ENCODE data around the gene ZZZ3.
A peak's percentile ranks its signal among the peaks of the same experiment; 100 is the strongest.
"Not testable (repeated sequence)": the region's sequence is repeated elsewhere in the genome, so short reads cannot be mapped to it uniquely, and the experiment has no call there.

ZZZ3 gene

GRCh38 chr1:77668924-77669449, 13.5 kb downstream of the ZZZ3 start:
- DNase-seq: no peak

GRCh38 chr1:77664939-77665516, 17.4 kb downstream of the ZZZ3 start:
- no peak for DNase-seq

DNA sequence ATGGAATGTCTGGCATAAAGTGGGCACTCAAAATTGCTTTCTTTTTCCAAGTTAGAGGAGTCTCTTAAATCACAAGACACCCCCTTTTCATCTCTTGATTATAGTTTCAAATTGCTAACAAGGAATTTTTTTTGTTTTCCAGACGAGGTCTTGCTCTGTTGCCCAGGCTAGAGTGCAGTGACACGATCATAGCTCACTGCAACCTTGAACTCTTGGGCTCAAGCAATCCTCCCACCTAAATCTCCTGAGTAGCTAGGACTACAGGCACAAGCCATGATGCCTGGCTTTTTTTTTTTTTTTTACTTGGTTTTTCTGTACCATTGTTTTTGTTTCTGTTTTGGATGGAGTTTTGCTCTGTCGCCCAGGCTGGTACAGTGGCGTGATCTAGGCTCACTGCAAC, 20.8 kb downstream of the ZZZ3 start:
- no peak for DNase-seq

GRCh38 chr1:77659879-77660593, 22.4 kb downstream of the ZZZ3 start:
- DNase-seq: no peak

DNA sequence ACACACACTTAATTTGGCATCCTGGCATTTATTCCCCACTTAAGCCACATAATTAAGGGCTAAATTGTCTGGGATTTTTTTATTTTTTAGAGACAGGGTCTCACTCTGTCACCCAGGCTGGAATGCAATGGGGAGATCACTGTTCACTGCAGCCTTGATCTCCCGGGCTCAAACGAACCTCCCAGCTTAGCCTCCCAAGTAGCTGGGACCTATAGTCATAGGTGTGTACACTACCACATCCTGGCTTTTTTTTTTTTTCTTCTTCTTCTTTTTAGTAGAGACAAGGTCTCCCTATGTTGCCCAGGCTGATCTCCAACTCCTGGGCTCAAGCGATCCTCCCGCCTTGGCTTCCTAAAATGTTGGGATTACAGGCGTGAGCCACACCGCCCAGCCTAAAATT, 24.2 kb downstream of the ZZZ3 start:
- no peak for DNase-seq

DNA sequence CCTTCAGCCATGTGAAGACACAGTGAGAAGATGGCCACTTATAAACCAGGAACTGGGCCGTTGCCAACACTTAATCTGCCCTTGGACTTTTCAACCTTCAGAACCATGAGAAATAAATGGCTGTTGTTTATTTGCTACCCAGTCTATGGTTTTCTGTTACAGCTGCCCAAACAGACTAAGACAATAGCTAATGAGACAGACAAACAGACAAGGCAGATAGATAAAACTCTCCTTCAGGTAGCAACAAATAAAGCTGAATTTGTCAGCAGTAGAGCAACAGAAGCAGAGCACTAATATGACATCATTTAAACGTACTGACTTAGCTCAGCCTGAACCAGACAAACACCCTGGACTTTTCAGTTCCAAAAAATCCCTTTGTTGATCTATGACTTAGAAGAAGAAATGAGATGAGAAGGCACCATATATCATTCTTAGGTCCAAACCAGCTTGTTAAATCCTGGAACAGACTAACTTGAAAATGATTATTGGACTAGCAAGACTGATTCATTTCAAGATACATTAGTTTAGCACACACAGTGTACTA, 27.0 kb downstream of the ZZZ3 start:
- peak; percentile 84 for DNase-seq

DNA sequence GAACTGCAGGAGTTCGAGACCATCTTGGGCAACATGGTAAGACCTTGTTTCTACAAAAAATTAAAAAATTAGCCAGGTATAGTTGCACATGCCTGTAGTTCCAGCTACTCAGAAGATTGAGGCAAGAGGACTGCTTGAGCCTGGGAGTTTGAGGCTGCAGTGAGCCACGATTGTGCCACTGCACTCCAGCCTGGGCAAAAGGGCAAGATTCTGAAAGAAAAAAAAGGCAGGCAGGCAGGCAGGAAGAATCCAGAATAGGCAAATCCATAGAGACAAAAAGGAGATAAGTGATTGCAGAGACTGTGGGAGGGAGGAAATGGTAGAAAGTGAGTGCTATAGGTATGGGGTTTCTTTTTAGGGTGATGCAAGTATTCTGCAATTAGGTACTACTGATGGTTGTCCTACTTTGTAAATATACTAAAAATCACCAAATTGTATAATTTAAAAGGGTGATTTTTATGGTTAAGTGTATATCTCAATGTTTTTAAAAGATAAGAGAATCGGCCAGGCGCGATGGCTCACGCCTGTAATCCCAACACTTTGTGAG, 29.4 kb downstream of the ZZZ3 start:
- DNase-seq: no peak

GRCh38 chr1:77652268-77652667, 30.2 kb downstream of the ZZZ3 start:
- DNase-seq: no peak

DNA sequence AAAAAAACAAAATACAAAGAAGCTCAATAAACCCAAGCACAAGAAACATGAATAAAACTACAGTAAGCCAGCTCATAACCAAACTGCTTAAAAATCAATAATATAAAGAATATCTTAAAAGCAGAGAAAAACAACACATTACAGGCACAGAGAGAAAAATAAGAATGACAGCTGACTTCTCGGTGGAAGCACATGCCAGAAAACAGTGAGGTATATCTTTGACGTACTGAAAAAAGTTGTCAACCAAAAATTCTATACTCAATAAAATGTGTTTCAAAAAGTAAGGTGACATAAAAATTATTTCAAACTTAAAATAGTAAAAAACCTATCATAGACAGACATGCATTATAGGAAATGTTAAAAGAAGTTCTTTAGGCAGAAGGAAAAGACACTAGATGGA, 33.3 kb downstream of the ZZZ3 start:
- DNase-seq: no peak

DNA sequence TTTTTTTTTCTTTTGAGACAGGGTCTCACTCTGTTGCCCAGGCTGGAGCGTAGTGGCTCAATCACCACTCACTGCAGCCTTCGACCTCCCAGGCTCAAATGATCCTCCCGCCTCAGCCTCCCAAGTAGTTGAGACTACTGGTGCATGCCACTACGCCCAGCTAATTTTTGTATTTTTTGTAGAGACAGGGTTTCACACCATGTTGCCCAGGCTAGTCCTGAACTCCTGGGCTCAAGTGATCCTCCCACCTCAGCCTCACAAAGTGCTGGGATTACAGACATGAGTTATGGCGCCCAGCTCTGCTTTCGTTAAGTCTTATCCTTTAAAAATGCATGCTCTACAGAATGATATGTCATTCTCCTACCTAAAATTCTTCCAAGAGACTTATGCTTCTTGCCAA, 36.2 kb downstream of the ZZZ3 start:
- not testable (repeated sequence) for DNase-seq

GRCh38 chr1:77643456-77643855, 39.0 kb downstream of the ZZZ3 start:
- no peak for DNase-seq

- no peak for DNase-seq
Measured at GRCh38 chr1:77642941-77643340, 39.5 kb downstream of the ZZZ3 start.

GRCh38 chr1:77642196-77642595, 40.3 kb downstream of the ZZZ3 start:
- no peak for DNase-seq

GRCh38 chr1:77639557-77640069, 42.8 kb downstream of the ZZZ3 start:
- DNase-seq: no peak

- no peak for DNase-seq
Measured at GRCh38 chr1:77639056-77639455, 43.4 kb downstream of the ZZZ3 start.

DNA sequence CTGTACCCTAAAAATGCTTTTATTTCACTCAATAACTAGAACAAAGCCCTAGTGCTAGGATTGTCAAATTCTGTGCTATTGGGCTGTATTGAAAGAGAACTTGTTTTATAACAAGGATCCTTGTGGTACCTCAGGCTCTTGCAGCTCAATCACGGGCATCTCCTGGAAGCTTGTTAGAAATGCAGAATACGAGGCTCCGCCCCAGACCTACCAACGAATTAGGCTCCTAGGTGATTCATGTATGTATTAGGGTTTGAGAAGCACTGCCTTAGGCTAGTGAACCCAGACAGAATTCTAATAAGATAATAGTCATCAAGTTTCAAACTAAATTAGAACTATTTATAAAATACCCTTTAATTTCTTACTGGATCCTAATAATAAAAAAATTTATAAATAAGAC, 45.6 kb downstream of the ZZZ3 start:
- DNase-seq: no peak
